ENCODE results near the gene ANLN. TPM values are rescaled to one million over a fixed set of nuclear protein-coding genes. Genes with fewer than 3 reads are reported as not detected.

Gene ANLN
- total and polyA plus RNA-seq, 2 experiments from 2014 or later, result 26.9 to 66.7 TPM

- H3F3A ChIP-seq (replicated peaks; ENCODE audit: low read depth), result no peaks in the 10 kb centered on the region
- peaks cover 5% of the 10 kb centered on the region; the same call in 1 of the 2 replicates for H3K79me2 ChIP-seq (replicated peaks; ENCODE audit: insufficient read depth)
- no peak for ATAC-seq
- DNase-seq (ENCODE audit: low spot score), result no peak
- no peak overlapping the region for H3K4me2 ChIP-seq
- Mint-ChIP-seq H3K4me1 (no peaks in the 10 kb centered on the region), H3K9me3 (no peaks in the 10 kb centered on the region), H3K27me3 (ENCODE audit: insufficient read depth, low read depth, poor library complexity) (no peaks in the 10 kb centered on the region), H3K36me3 (ENCODE audit: low read depth) (peaks cover 9% of the 10 kb centered on the region; the same call in 2 of the 3 replicates), H3K4me3 (no peak overlapping the region), H3K27ac (no peak overlapping the region)
- peaks cover 12% of the 10 kb centered on the region; the same call in 1 of the 2 replicates for H3K4me1 ChIP-seq (ENCODE audit: insufficient read depth)
- no peaks in the 10 kb centered on the region for H3K36me3 ChIP-seq (ENCODE audit: insufficient read depth)
- TF ChIP-seq JUNB (IDR thresholded peaks at IDR 0.05; ENCODE audit: unreplicated experiment), result no peak
- TF ChIP-seq EZH2phosphoT487 (IDR thresholded peaks at IDR 0.05; ENCODE audit: unreplicated experiment), result no peak
- TF ChIP-seq REST (IDR thresholded peaks at IDR 0.05; ENCODE audit: unreplicated experiment), result no peak
- no peak for TF ChIP-seq ZNF462 (CRISPR knock-in tag; IDR thresholded peaks at IDR 0.05)
- TF ChIP-seq ETS1 (IDR thresholded peaks at IDR 0.05), result no peak
- no peak for TF ChIP-seq ZNF114 (CRISPR knock-in tag; IDR thresholded peaks at IDR 0.05)
- TF ChIP-seq CREB1 (CRISPR knock-in tag; IDR thresholded peaks at IDR 0.05; ENCODE audit: low read depth), result no peak
- no peak for TF ChIP-seq ZNF331 (CRISPR knock-in tag; IDR thresholded peaks at IDR 0.05; ENCODE audit: low read depth)
- TF ChIP-seq EZH2 (IDR thresholded peaks at IDR 0.05; ENCODE audit: low read depth, unreplicated experiment), result no peak
- TF ChIP-seq CTCF (conservative IDR thresholded peaks at IDR 0.05; ENCODE audit: low read depth in 2 of 2), result no peak
- TF ChIP-seq STAT1 (IDR thresholded peaks at IDR 0.05; ENCODE audit: unreplicated experiment), result no peak
- no peak for TF ChIP-seq NANOG (IDR thresholded peaks at IDR 0.05; ENCODE audit: borderline replicate concordance)
- TF ChIP-seq POLR2AphosphoS5 (IDR thresholded peaks at IDR 0.05; ENCODE audit: low read depth), result no peak
- H2AFZ ChIP-seq, result no peak overlapping the region
- H3K27ac ChIP-seq (ENCODE audit: low read depth), result no peak overlapping the region
- no peaks in the 10 kb centered on the region for H3K9me2 ChIP-seq (ENCODE audit: insufficient read depth)
- no peaks in the 10 kb centered on the region for H4K20me1 ChIP-seq (replicated peaks; ENCODE audit: insufficient read depth)
- no peak overlapping the region for H3K4me3 ChIP-seq
- no peaks in the 10 kb centered on the region for H3K27me3 ChIP-seq (ENCODE audit: insufficient read depth)
These were observed 50.0 kb downstream of the ANLN start for GRCh38 chr7:36439624-36440023.
